ENCODE measurements around the gene TALDO1. TPM values are rescaled to one million over a fixed set of nuclear protein-coding genes. Genes with fewer than 3 reads are reported as not detected.

TALDO1 gene
- total RNA-seq, 6 experiments from 2014 or later, result 102 to 184 (median 150) TPM

DNA sequence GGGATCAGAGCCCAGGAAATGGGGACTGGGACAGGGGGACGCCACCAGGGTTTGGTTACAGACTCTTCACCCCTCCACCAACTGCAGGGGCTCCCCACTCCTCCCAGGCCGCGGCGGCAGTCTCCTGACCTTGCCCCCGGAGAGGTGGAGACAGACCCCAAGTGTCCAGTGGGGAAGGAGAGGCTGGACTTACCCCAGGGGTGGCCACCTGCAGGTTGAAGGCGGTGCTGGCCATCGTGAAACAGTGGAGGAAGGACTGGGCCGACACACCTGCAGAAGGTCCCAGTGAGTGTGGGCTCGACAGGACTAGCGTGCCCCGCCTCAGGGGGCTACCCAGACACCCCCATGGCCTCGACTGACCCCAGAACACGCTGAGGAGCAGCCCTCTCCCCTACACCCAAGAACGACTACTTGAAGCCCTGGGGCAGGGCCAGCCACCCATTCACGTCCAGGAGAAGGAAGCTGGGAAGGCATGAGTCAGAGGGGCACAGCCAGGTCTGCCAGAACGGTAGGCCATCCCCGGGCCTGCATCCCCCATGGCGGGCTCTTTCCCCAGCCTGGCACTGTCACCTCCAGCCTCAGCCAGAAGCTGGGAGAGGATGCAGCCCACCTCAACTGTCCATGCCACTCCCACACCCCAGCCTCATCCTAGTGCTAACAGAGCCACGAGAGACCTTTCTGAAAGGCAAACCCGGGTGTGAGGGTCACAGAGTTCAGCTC is 27.8 kb downstream of the TALDO1 start:
- ATAC-seq (no peak), DNase-seq (no peak)
- no peak overlapping the region for H3K4me3 ChIP-seq
- H3K36me3 ChIP-seq, result peaks cover 0 to 13% (median 6%) of the 10 kb centered on the region in 4 donors
- H3K27me3 ChIP-seq, result no peaks in the 10 kb centered on the region
- H3K9me3 ChIP-seq, result no peaks in the 10 kb centered on the region
- WGBS (ENCODE audit: insufficient coverage, low coverage, low lambda C conversion rate, missing lambda C conversion rate), result 93% methylated on average over 3 of the region's 20 CpGs
- TF ChIP-seq POLR2A (IDR thresholded peaks at IDR 0.05), result no peak
- TF ChIP-seq, protein P1, sequence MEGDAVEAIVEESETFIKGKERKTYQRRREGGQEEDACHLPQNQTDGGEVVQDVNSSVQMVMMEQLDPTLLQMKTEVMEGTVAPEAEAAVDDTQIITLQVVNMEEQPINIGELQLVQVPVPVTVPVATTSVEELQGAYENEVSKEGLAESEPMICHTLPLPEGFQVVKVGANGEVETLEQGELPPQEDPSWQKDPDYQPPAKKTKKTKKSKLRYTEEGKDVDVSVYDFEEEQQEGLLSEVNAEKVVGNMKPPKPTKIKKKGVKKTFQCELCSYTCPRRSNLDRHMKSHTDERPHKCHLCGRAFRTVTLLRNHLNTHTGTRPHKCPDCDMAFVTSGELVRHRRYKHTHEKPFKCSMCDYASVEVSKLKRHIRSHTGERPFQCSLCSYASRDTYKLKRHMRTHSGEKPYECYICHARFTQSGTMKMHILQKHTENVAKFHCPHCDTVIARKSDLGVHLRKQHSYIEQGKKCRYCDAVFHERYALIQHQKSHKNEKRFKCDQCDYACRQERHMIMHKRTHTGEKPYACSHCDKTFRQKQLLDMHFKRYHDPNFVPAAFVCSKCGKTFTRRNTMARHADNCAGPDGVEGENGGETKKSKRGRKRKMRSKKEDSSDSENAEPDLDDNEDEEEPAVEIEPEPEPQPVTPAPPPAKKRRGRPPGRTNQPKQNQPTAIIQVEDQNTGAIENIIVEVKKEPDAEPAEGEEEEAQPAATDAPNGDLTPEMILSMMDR (IDR thresholded peaks at IDR 0.05), result no peak
- H3K4me1 ChIP-seq, result peaks cover 0 to 22% (median 8%) of the 10 kb centered on the region in 4 donors
- intact Hi-C loops (cut with DNase I), result no loop called here
- H3K27ac ChIP-seq, result no peak overlapping the region

DNA sequence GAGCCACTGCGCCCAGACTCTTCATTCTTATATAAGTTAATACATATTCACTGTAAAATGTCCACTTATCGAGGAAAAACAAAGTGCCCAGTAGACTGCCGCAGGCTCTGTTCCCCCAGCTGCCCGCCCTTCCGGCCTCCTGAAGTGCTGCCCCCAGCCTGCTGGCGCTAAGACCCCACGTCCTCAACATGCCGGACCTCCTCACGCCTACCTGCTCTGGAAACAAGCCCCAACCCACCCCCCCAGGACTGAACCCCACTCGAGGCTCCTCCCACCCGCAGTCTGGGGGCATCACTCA is 28.9 kb downstream of the TALDO1 start:
- Histone ChIP-seq H3K4me1 (peaks cover 0 to 22% (median 8%) of the 10 kb centered on the region in 4 donors), H3K27me3 (no peaks in the 10 kb centered on the region), H3K9me3 (no peaks in the 10 kb centered on the region), H3K36me3 (peaks cover 0 to 6% (median 1%) of the 10 kb centered on the region in 4 donors), H3K4me3 (peak overlapping the region; percentile 77 to 85 (median 80)), H3K27ac (no peak overlapping the region)
- DNase-seq, result peak in 1 of 3 donors; percentile 56
- intact Hi-C loops (cut with DNase I), result no loop called here
- ATAC-seq, result no peak
- WGBS (ENCODE audit: insufficient coverage, low coverage, low lambda C conversion rate, missing lambda C conversion rate), result 54% methylated on average over 11 of the region's 11 CpGs
- TF ChIP-seq POLR2A (IDR thresholded peaks at IDR 0.05), result no peak
- TF ChIP-seq, protein P1 (IDR thresholded peaks at IDR 0.05), result no peak

DNA sequence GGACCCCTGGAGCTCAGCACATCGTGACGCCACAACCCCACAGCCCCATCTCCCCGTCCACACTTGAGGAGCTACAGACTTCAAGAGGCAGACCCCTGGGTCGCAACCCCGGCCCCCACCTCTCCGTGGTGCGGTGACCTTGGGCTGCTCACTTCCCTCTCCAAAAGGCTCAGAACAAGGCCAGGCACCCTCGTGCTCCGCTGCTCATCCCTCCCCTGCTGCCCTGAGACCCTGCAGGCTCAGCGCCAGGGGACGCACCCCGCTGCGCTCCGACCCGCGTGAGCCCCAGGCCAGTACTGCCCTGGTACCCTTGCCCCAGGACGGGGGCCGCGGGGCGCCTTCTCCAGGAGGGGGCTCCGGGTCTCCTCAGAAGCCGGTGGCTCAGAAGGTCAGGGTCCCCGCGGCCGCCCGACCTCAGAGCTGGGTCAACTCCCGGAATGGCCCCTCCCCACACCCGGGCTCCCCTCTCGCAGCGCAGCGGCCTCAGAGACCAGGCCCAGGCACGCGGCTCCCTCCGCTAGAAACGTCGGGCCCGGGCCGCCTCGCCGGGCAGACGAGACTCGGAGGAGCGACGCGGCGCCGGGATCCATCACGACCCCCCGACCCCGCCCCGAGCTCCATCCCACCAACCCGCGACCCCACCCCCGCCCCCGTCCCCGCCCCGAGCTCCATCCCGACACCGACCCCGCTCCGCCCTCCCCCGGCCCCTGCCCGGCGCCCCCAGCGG is 29.5 kb downstream of the TALDO1 start:
- Histone ChIP-seq H3K27ac (peak overlapping the region; percentile 64 to 76 (median 69)), H3K36me3 (peaks cover 0 to 5% (median 0%) of the 10 kb centered on the region in 4 donors), H3K9me3 (no peaks in the 10 kb centered on the region), H3K4me3 (peak overlapping the region; percentile 77 to 85 (median 80)), H3K4me1 (peaks cover 0 to 22% (median 8%) of the 10 kb centered on the region in 4 donors), H3K27me3 (no peaks in the 10 kb centered on the region)
- peak; percentile 0 to 4 (median 2) for ATAC-seq
- intact Hi-C loops (cut with DNase I), result no loop called here
- WGBS (ENCODE audit: insufficient coverage, low coverage, low lambda C conversion rate, missing lambda C conversion rate), result 8% methylated on average over 8 of the region's 65 CpGs
- DNase-seq, result peak; percentile 43 to 69 (median 58)
- TF ChIP-seq, protein P1 (IDR thresholded peaks at IDR 0.05), result no peak
- TF ChIP-seq POLR2A (IDR thresholded peaks at IDR 0.05), result no peak

DNA sequence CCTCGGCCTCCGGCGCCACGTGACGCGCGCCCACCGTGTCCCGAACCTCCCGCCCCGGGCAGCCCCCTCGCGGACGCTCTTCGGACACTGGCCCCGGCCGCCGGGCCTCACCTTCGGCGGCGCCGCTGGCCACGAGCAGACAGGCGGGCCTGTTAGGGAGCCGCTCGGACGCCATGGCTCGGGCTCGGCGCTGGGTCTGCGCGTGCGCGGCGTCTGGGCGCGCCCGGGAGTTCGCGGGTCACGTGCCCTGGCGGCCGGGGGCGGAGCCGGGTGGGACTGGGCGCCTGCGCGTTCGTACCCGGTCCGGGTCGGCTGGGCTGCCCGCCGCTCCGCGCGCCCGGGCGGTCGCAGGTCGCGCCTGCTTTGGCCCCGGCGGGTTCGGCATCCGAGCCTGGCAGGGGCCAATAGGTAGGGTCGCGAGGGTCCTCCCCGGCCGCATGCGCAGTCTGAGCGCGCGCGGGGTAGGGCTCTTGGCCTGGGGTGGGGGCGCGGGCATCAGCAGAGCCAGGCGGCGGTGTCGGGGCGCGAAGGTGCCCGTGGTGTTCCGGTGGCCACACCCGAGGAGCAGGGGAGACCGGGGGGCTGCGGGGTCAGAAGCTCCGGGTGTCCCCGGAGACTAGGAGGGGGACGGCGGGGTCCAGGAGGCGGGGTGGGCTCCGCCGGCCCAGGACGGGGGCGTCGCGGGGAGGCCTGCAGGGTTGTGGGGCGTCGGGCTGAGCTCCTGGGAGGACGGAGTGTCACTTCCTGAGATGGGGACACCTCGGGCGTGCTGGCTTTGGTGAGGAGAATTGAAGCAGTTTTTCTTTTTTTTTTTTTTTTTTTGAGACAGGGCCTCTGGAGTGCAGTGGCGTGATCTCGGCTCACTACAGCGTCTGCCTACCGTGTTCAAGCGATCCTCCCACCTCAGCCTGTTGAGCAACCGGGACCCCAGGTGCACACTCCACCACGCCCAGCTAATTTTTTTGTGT is 30.3 kb downstream of the TALDO1 start, which contains the start of gene GATD1:
Gene GATD1, minus strand, starts transcription at position 200 of the 968 bp plus-strand sequence. Its CDS starts 25 bp downstream, at position 175.
- TF ChIP-seq, protein P1 (IDR thresholded peaks at IDR 0.05), result no peak
- TF ChIP-seq POLR2A (IDR thresholded peaks at IDR 0.05), result peak; percentile 84
- peak within 1 kb of the TSS; percentile 64 to 76 (median 69) for H3K27ac ChIP-seq
- peaks cover 0 to 22% (median 8%) of the 10 kb centered on the region in 4 donors for H3K4me1 ChIP-seq
- peaks cover 0 to 5% (median 0%) of the 10 kb centered on the region in 4 donors for H3K36me3 ChIP-seq
- intact Hi-C loops (cut with DNase I), result no loop called here
- ATAC-seq (peak; percentile 70 to 85 (median 77)), DNase-seq (peak; percentile 95)
- peak within 1 kb of the TSS; percentile 77 to 85 (median 80) for H3K4me3 ChIP-seq
- WGBS (ENCODE audit: insufficient coverage, low coverage, low lambda C conversion rate, missing lambda C conversion rate), result 1% methylated on average over 16 of the region's 110 CpGs
- H3K27me3 ChIP-seq, result no peaks in the 10 kb centered on the region
- H3K9me3 ChIP-seq, result no peaks in the 10 kb centered on the region
